Measurements from ENCODE around the gene PNMA1.

The PNMA1 gene

DNA sequence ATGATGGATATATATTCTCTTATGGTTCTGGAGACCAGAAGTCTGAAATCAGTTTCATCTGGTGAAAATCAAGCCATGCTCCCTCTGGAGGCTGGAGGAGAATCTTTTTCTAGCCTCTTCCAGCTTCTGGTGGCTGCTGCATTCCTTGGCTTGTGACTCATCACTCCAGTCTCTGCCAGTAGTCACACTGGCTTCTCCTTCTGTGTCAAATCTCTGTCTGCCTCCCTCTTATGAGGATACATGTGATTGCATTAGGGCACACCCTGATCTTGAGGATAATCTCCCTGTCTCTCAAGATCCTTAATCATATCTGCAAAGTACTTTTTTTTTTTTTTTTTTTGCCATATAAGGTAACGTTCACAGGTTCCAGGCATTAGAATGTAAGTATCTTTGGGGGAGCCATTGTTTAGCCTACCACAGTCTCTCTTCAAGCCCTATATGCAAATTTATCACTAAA is 51.7 kb downstream of the PNMA1 start:
- DNase-seq: no peak

DNA sequence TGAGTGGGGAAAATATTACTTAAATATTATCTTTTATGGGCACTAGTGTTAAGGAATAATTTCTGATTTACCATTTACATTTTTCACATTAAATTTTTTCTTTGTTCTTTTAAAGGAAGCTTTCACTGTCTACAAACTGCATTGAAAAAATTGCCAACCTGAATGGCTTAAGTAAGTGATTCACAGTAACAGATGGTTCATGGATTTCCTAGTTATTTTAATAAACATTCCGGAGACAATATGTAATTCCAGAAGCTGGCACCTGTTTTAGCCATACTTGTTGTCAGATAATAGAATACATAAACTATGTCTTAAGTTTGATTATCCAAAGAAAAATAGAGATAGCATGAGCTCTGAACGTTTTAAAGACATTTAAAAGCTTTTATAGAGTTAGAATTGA is 52.3 kb downstream of the PNMA1 start:
- no peak for DNase-seq
